PC-3 (cell line): Measurements from ENCODE around the gene CSNK1A1L. TPM values are rescaled to one million over a fixed set of nuclear protein-coding genes. Genes with fewer than 3 reads are reported as not detected.

Experiments used
- ATAC-seq: fragments of 200-7000 bp; cut with Tn5 transposase; 2 replicates; pipeline ENCODE4 v1.9.1; 2020; ENCODE audit warnings: mild to moderate bottlenecking, moderate library complexity
- BruUV-seq: library from RNA; stranded (reverse); fragments of 400-500 nt; replicated peaks from 2 replicates; lab custom pipeline; 2021; lab: Mats Ljungman, UMichigan
- CTCF ChIA-PET: fragments of 300-600 bp; sonication (Branson Sonifier 250); formaldehyde crosslinking; loops from one replicate; lab custom pipeline; 2022; ENCODE audit warnings: antibody characterized with exemption; lab: Charles Lee
- POLR2A ChIA-PET: fragments of 300-600 bp; sonication (Branson Sonifier 250); formaldehyde crosslinking; loops from one replicate; lab custom pipeline; 2022; ENCODE audit warnings: antibody characterized with exemption; ENCODE audit not compliant: unreplicated experiment; lab: Charles Lee
- DNase-seq: peaks from one replicate; pipeline ENCODE4 v3.0.0-alpha.2; 2015
- H2AFZ ChIP-seq: fragments of 300-600 bp; sonication (generic); 2 replicates; pipeline ENCODE4 v1.6.0; 2016; ENCODE audit warnings: antibody characterized with exemption, low read length
- H3F3A ChIP-seq: fragments of 300-600 bp; sonication (generic); one replicate; pipeline ENCODE4 v1.6.0; 2017; ENCODE audit warnings: antibody characterized with exemption, low read length, control low read depth, mild to moderate bottlenecking; ENCODE audit not compliant: unreplicated experiment
- H3K27ac ChIP-seq: fragments of 300-600 bp; sonication (generic); 2 replicates; pipeline ENCODE4 v1.5.1; 2016; ENCODE audit warnings: mild to moderate bottlenecking, low read length
- H3K27me3 ChIP-seq: fragments of 300-600 bp; sonication (generic); 2 replicates; pipeline ENCODE4 v1.6.1; 2016; ENCODE audit warnings: low read length, mixed read lengths
- H3K36me3 ChIP-seq: fragments of 300-600 bp; sonication (generic); 2 replicates; pipeline ENCODE4 v1.6.1; 2016; ENCODE audit warnings: low read depth, mixed run types, low read length, mixed read lengths
- H3K4me1 ChIP-seq: fragments of 300-600 bp; sonication (generic); 2 replicates; pipeline ENCODE4 v1.5.1; 2016; ENCODE audit warnings: low read length; ENCODE audit not compliant: insufficient read depth
- H3K4me2 ChIP-seq: fragments of 300-600 bp; sonication (generic); 2 replicates; pipeline ENCODE4 v1.6.0; 2016; ENCODE audit warnings: low read length
- H3K4me3 ChIP-seq: fragments of 300-600 bp; sonication (generic); 2 replicates; pipeline ENCODE4 v1.5.1; 2016; ENCODE audit warnings: mild to moderate bottlenecking, low read length, mixed read lengths
- H3K79me2 ChIP-seq: fragments of 300-600 bp; sonication (generic); 2 replicates; pipeline ENCODE4 v1.6.1; 2017; ENCODE audit warnings: low read length, mixed read lengths
- H3K9ac ChIP-seq: fragments of 300-600 bp; sonication (generic); 2 replicates; pipeline ENCODE4 v1.6.0; 2016; ENCODE audit warnings: mild to moderate bottlenecking, low read length
- H3K9me2 ChIP-seq: fragments of 300-600 bp; sonication (generic); replicated peaks from 2 replicates; pipeline ENCODE4 v1.6.1; 2016; ENCODE audit warnings: mixed run types, low read length, mixed read lengths
- H3K9me3 ChIP-seq: fragments of 300-600 bp; sonication (generic); 2 replicates; pipeline ENCODE4 v1.6.1; 2016; ENCODE audit warnings: low read length, mixed read lengths
- H4K20me1 ChIP-seq: fragments of 300-600 bp; sonication (generic); 2 replicates; pipeline ENCODE4 v1.6.1; 2016; ENCODE audit warnings: low read length, mixed read lengths
- CTCF ChIP-seq: fragments of 300-600 bp; sonication (generic); conservative IDR thresholded peaks from 2 replicates; pipeline ENCODE4 v1.5.1; 2017; ENCODE audit warnings: antibody characterized with exemption, low read depth, mild to moderate bottlenecking, low read length
- EZH2 ChIP-seq: fragments of 300-600 bp; sonication (generic); IDR thresholded peaks from one replicate; pipeline ENCODE4 v1.6.1; 2017; ENCODE audit warnings: antibody characterized with exemption, mild to moderate bottlenecking, low read length; ENCODE audit not compliant: unreplicated experiment
- EZH2phosphoT487 ChIP-seq: fragments of 300-600 bp; sonication (generic); IDR thresholded peaks from 2 replicates; pipeline ENCODE4 v1.6.1; 2018; ENCODE audit warnings: mild to moderate bottlenecking, antibody characterized with exemption, low read length, borderline replicate concordance
- intact Hi-C: fragments of 100-400 bp; cut with micrococcal nuclease; formaldehyde crosslinking; loops from 2 replicates; pipeline ENCODE4 v1.9.0; 2023
- total RNA-seq: library from RNA; depleted of rRNA; stranded (reverse); fragments of >200 nt; gene quantifications from 2 replicates; pipeline ENCODE4 v1.2.3, GENCODE V29; 2014

The CSNK1A1L gene
- total RNA-seq, 1 experiment from 2014 or later: not detected

GRCh38 chr13:37072024-37072423, 33.4 kb downstream of the CSNK1A1L start:
- Histone ChIP-seq H3K79me2 (no peaks in the 10 kb centered on the region), H3K36me3 (no peaks in the 10 kb centered on the region), H2AFZ (0 out of 2 replicates have a peak overlapping the region, but pooled peaks have one; percentile 26), H3K27me3 (no peaks in the 10 kb centered on the region), H3K4me2 (peak overlapping the region; percentile 28; the same call in 1 of the 2 replicates), H3K4me3 (no peak overlapping the region), H3K9ac (no peak overlapping the region), H4K20me1 (no peaks in the 10 kb centered on the region), H3K9me3 (no peaks in the 10 kb centered on the region), H3K27ac (no peak overlapping the region), H3K9me2 (no peaks in the 10 kb centered on the region), H3K4me1 (0 out of 2 replicates have a peak, but pooled peaks cover 4% of the 10 kb centered on the region), H3F3A (no peaks in the 10 kb centered on the region)
- intact Hi-C loops: no loop called here
- POLR2A ChIA-PET: no interaction called here
- ATAC-seq (peak; percentile 57), DNase-seq (no peak)
- CTCF ChIA-PET: no interaction called here
- TF ChIP-seq CTCF (no peak), EZH2phosphoT487 (no peak), EZH2 (no peak)
- no TSS peak for BruUV-seq

- intact Hi-C loops: no loop called here
Measured at GRCh38 chr13:37070956-37071355, 34.5 kb downstream of the CSNK1A1L start.

More at GRCh38 chr13:37070956-37071355, 34.5 kb downstream of the CSNK1A1L start:
- ATAC-seq (no peak), DNase-seq (no peak)
- TF ChIP-seq CTCF (no peak), EZH2 (no peak), EZH2phosphoT487 (no peak)
- BruUV-seq: no TSS peak
- no peaks in the 10 kb centered on the region for H3K9me2 ChIP-seq
- H3K4me2 ChIP-seq: no peak overlapping the region
- no peak overlapping the region for H2AFZ ChIP-seq
- H4K20me1 ChIP-seq: no peaks in the 10 kb centered on the region
- ChIA-PET POLR2A (no interaction called here), CTCF (no interaction called here)
- no peak overlapping the region for H3K27ac ChIP-seq
- no peaks in the 10 kb centered on the region for H3F3A ChIP-seq
- no peaks in the 10 kb centered on the region for H3K9me3 ChIP-seq
- H3K4me3 ChIP-seq: no peak overlapping the region
- H3K9ac ChIP-seq: no peak overlapping the region
- H3K79me2 ChIP-seq: no peaks in the 10 kb centered on the region
- 0 out of 2 replicates have a peak, but pooled peaks cover 4% of the 10 kb centered on the region for H3K4me1 ChIP-seq
- H3K36me3 ChIP-seq: no peaks in the 10 kb centered on the region
- H3K27me3 ChIP-seq: no peaks in the 10 kb centered on the region
